PC-3 (cell line): Measurements from ENCODE around the gene DNAJB6. TPM values are rescaled to one million over a fixed set of nuclear protein-coding genes. Genes with fewer than 3 reads are reported as not detected.

Source experiments
- ATAC-seq: fragments of 200-7000 bp; cut with Tn5 transposase; 2 replicates; pipeline ENCODE4 v1.9.1; 2020; ENCODE audit warnings: mild to moderate bottlenecking, moderate library complexity
- BruUV-seq: library from RNA; stranded (reverse); fragments of 400-500 nt; replicated peaks from 2 replicates; lab custom pipeline; 2021; lab: Mats Ljungman, UMichigan
- CTCF ChIA-PET: fragments of 300-600 bp; sonication (Branson Sonifier 250); formaldehyde crosslinking; loops from one replicate; lab custom pipeline; 2022; ENCODE audit warnings: antibody characterized with exemption; lab: Charles Lee
- POLR2A ChIA-PET: fragments of 300-600 bp; sonication (Branson Sonifier 250); formaldehyde crosslinking; loops from one replicate; lab custom pipeline; 2022; ENCODE audit warnings: antibody characterized with exemption; ENCODE audit not compliant: unreplicated experiment; lab: Charles Lee
- DNase-seq: peaks from one replicate; pipeline ENCODE4 v3.0.0-alpha.2; 2015
- H2AFZ ChIP-seq: fragments of 300-600 bp; sonication (generic); 2 replicates; pipeline ENCODE4 v1.6.0; 2016; ENCODE audit warnings: antibody characterized with exemption, low read length
- H3F3A ChIP-seq: fragments of 300-600 bp; sonication (generic); one replicate; pipeline ENCODE4 v1.6.0; 2017; ENCODE audit warnings: antibody characterized with exemption, low read length, control low read depth, mild to moderate bottlenecking; ENCODE audit not compliant: unreplicated experiment
- H3K27ac ChIP-seq: fragments of 300-600 bp; sonication (generic); 2 replicates; pipeline ENCODE4 v1.5.1; 2016; ENCODE audit warnings: mild to moderate bottlenecking, low read length
- H3K27me3 ChIP-seq: fragments of 300-600 bp; sonication (generic); 2 replicates; pipeline ENCODE4 v1.6.1; 2016; ENCODE audit warnings: low read length, mixed read lengths
- H3K36me3 ChIP-seq: fragments of 300-600 bp; sonication (generic); 2 replicates; pipeline ENCODE4 v1.6.1; 2016; ENCODE audit warnings: low read depth, mixed run types, low read length, mixed read lengths
- H3K4me1 ChIP-seq: fragments of 300-600 bp; sonication (generic); 2 replicates; pipeline ENCODE4 v1.5.1; 2016; ENCODE audit warnings: low read length; ENCODE audit not compliant: insufficient read depth
- H3K4me2 ChIP-seq: fragments of 300-600 bp; sonication (generic); 2 replicates; pipeline ENCODE4 v1.6.0; 2016; ENCODE audit warnings: low read length
- H3K4me3 ChIP-seq: fragments of 300-600 bp; sonication (generic); 2 replicates; pipeline ENCODE4 v1.5.1; 2016; ENCODE audit warnings: mild to moderate bottlenecking, low read length, mixed read lengths
- H3K79me2 ChIP-seq: fragments of 300-600 bp; sonication (generic); 2 replicates; pipeline ENCODE4 v1.6.1; 2017; ENCODE audit warnings: low read length, mixed read lengths
- H3K9ac ChIP-seq: fragments of 300-600 bp; sonication (generic); 2 replicates; pipeline ENCODE4 v1.6.0; 2016; ENCODE audit warnings: mild to moderate bottlenecking, low read length
- H3K9me2 ChIP-seq: fragments of 300-600 bp; sonication (generic); replicated peaks from 2 replicates; pipeline ENCODE4 v1.6.1; 2016; ENCODE audit warnings: mixed run types, low read length, mixed read lengths
- H3K9me3 ChIP-seq: fragments of 300-600 bp; sonication (generic); 2 replicates; pipeline ENCODE4 v1.6.1; 2016; ENCODE audit warnings: low read length, mixed read lengths
- H4K20me1 ChIP-seq: fragments of 300-600 bp; sonication (generic); 2 replicates; pipeline ENCODE4 v1.6.1; 2016; ENCODE audit warnings: low read length, mixed read lengths
- CTCF ChIP-seq: fragments of 300-600 bp; sonication (generic); conservative IDR thresholded peaks from 2 replicates; pipeline ENCODE4 v1.5.1; 2017; ENCODE audit warnings: antibody characterized with exemption, low read depth, mild to moderate bottlenecking, low read length
- EZH2 ChIP-seq: fragments of 300-600 bp; sonication (generic); IDR thresholded peaks from one replicate; pipeline ENCODE4 v1.6.1; 2017; ENCODE audit warnings: antibody characterized with exemption, mild to moderate bottlenecking, low read length; ENCODE audit not compliant: unreplicated experiment
- EZH2phosphoT487 ChIP-seq: fragments of 300-600 bp; sonication (generic); IDR thresholded peaks from 2 replicates; pipeline ENCODE4 v1.6.1; 2018; ENCODE audit warnings: mild to moderate bottlenecking, antibody characterized with exemption, low read length, borderline replicate concordance
- intact Hi-C: fragments of 100-400 bp; cut with micrococcal nuclease; formaldehyde crosslinking; loops from 2 replicates; pipeline ENCODE4 v1.9.0; 2023
- total RNA-seq: library from RNA; depleted of rRNA; stranded (reverse); fragments of >200 nt; gene quantifications from 2 replicates; pipeline ENCODE4 v1.2.3, GENCODE V29; 2014

DNAJB6 gene
- total RNA-seq, 1 experiment from 2014 or later = 151 TPM

DNA sequence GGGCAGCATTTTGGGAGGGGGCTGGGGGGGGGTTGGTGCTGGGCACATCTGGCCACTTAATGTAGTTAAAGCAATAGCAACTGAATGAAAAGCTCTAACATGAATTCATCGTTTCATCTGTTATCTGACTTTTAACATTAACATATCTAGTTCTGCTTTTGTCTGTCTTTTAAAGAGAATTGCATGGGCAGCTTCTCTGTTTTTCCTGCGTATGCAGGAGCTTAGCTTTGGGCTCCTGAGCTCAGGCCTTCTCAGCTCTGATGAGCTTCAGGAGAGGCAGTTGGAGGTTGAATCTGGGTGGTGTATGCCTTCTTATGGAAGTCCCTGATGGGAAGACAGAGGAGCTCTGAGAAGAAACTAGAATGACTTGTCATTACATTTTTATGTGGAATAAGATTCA lies 58.4 kb downstream of the DNAJB6 start:
- no TSS peak for BruUV-seq
- Histone ChIP-seq H3F3A (no peaks in the 10 kb centered on the region), H3K4me3 (no peak overlapping the region), H3K36me3 (peaks cover 22% of the 10 kb centered on the region), H3K9me2 (no peaks in the 10 kb centered on the region), H3K27me3 (no peaks in the 10 kb centered on the region), H3K4me2 (no peak overlapping the region), H3K9me3 (no peaks in the 10 kb centered on the region), H2AFZ (no peak overlapping the region), H3K27ac (no peak overlapping the region), H3K9ac (no peak overlapping the region), H4K20me1 (peaks cover 8% of the 10 kb centered on the region; the same call in 1 of the 2 replicates), H3K79me2 (peaks cover 55% of the 10 kb centered on the region), H3K4me1 (peaks cover 16% of the 10 kb centered on the region; the same call in 1 of the 2 replicates)
- intact Hi-C loops = no loop called here
- ChIA-PET POLR2A (no interaction called here), CTCF (no interaction called here)
- DNase-seq (no peak), ATAC-seq (no peak)
- TF ChIP-seq EZH2 (no peak), EZH2phosphoT487 (no peak), CTCF (no peak)

- ChIA-PET CTCF (no interaction called here), POLR2A (no interaction called here)
- Histone ChIP-seq H3K36me3 (peaks cover 13% of the 10 kb centered on the region), H3K27ac (no peak overlapping the region), H3K9ac (no peak overlapping the region), H4K20me1 (peaks cover 8% of the 10 kb centered on the region; the same call in 1 of the 2 replicates), H2AFZ (no peak overlapping the region), H3F3A (no peaks in the 10 kb centered on the region), H3K79me2 (peaks cover 52% of the 10 kb centered on the region), H3K9me3 (no peaks in the 10 kb centered on the region), H3K4me3 (no peak overlapping the region), H3K4me2 (no peak overlapping the region), H3K9me2 (no peaks in the 10 kb centered on the region), H3K4me1 (peaks cover 16% of the 10 kb centered on the region; the same call in 1 of the 2 replicates), H3K27me3 (no peaks in the 10 kb centered on the region)
- ATAC-seq = no peak
- TF ChIP-seq CTCF (no peak), EZH2phosphoT487 (no peak), EZH2 (no peak)
- DNase-seq = no peak
- intact Hi-C loops = no loop called here
- no TSS peak for BruUV-seq
Observed at GRCh38 chr7:157396316-157397035, 59.7 kb downstream of the DNAJB6 start.

DNA sequence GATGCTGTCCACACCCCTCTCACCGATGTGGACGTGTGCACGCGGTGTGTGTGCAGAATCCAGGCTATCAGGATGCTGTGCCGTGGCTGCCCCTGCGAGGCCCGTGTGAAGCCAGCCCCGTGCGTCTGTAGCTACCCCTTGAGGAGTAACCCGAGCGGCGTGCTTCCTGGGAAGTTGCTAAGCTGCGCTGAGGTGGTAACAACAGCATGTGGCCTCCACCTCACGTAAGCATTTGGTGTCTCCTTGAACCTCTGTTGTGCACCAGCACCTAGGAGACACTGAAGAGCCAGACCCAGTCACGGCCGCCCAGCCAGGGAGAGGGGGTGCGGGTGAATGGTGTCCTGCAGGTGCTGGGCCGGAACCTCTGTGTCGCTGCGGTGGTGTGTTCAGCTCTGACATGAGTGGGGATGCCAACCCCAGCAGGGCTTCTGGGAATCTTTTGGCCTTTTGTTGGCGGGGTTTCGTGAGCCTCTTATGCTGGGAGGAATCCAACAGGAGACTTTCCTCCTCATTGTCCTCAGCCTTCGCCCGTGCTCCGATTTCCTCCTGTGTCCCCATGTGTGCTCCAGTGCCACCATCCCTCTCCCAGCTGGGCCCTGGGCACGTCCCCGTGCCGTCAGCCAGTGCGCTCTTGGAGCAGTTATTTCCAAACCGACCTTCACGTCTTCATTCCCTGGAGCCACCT lies 60.4 kb downstream of the DNAJB6 start:
- POLR2A ChIA-PET = no interaction called here

More for the DNA sequence above, 60.4 kb downstream of the DNAJB6 start:
- peaks cover 8% of the 10 kb centered on the region; the same call in 1 of the 2 replicates for H4K20me1 ChIP-seq
- CTCF ChIA-PET = no interaction called here
- H3K4me3 ChIP-seq = no peak overlapping the region
- ATAC-seq (no peak), DNase-seq (no peak)
- no peaks in the 10 kb centered on the region for H3K9me2 ChIP-seq
- H3K36me3 ChIP-seq = peaks cover 12% of the 10 kb centered on the region; the same call in 1 of the 2 replicates
- H3K4me2 ChIP-seq = no peak overlapping the region
- BruUV-seq = no TSS peak
- H3K4me1 ChIP-seq = peaks cover 16% of the 10 kb centered on the region; the same call in 1 of the 2 replicates
- no peaks in the 10 kb centered on the region for H3F3A ChIP-seq
- no peak for TF ChIP-seq EZH2
- TF ChIP-seq CTCF = no peak
- TF ChIP-seq EZH2phosphoT487 = no peak
- peaks cover 46% of the 10 kb centered on the region for H3K79me2 ChIP-seq
- no peak overlapping the region for H3K9ac ChIP-seq
- no peaks in the 10 kb centered on the region for H3K27me3 ChIP-seq
- H3K27ac ChIP-seq = peak overlapping the region; percentile 38; the same call in 1 of the 2 replicates
- H2AFZ ChIP-seq = no peak overlapping the region
- intact Hi-C loops = no loop called here
- no peaks in the 10 kb centered on the region for H3K9me3 ChIP-seq
